PC-3 (cell line): ENCODE measurements around the gene DCHS1. TPM values are rescaled to one million over a fixed set of nuclear protein-coding genes. Genes with fewer than 3 reads are reported as not detected.

Experiments
- ATAC-seq: fragments of 200-7000 bp; cut with Tn5 transposase; 2 replicates; pipeline ENCODE4 v1.9.1; 2020; ENCODE audit warnings: mild to moderate bottlenecking, moderate library complexity
- BruUV-seq: library from RNA; stranded (reverse); fragments of 400-500 nt; replicated peaks from 2 replicates; lab custom pipeline; 2021; lab: Mats Ljungman, UMichigan
- CTCF ChIA-PET: fragments of 300-600 bp; sonication (Branson Sonifier 250); formaldehyde crosslinking; loops from one replicate; lab custom pipeline; 2022; ENCODE audit warnings: antibody characterized with exemption; lab: Charles Lee
- POLR2A ChIA-PET: fragments of 300-600 bp; sonication (Branson Sonifier 250); formaldehyde crosslinking; loops from one replicate; lab custom pipeline; 2022; ENCODE audit warnings: antibody characterized with exemption; ENCODE audit not compliant: unreplicated experiment; lab: Charles Lee
- DNase-seq: peaks from one replicate; pipeline ENCODE4 v3.0.0-alpha.2; 2015
- H2AFZ ChIP-seq: fragments of 300-600 bp; sonication (generic); 2 replicates; pipeline ENCODE4 v1.6.0; 2016; ENCODE audit warnings: antibody characterized with exemption, low read length
- H3F3A ChIP-seq: fragments of 300-600 bp; sonication (generic); one replicate; pipeline ENCODE4 v1.6.0; 2017; ENCODE audit warnings: antibody characterized with exemption, low read length, control low read depth, mild to moderate bottlenecking; ENCODE audit not compliant: unreplicated experiment
- H3K27ac ChIP-seq: fragments of 300-600 bp; sonication (generic); 2 replicates; pipeline ENCODE4 v1.5.1; 2016; ENCODE audit warnings: mild to moderate bottlenecking, low read length
- H3K27me3 ChIP-seq: fragments of 300-600 bp; sonication (generic); 2 replicates; pipeline ENCODE4 v1.6.1; 2016; ENCODE audit warnings: low read length, mixed read lengths
- H3K36me3 ChIP-seq: fragments of 300-600 bp; sonication (generic); 2 replicates; pipeline ENCODE4 v1.6.1; 2016; ENCODE audit warnings: low read depth, mixed run types, low read length, mixed read lengths
- H3K4me1 ChIP-seq: fragments of 300-600 bp; sonication (generic); 2 replicates; pipeline ENCODE4 v1.5.1; 2016; ENCODE audit warnings: low read length; ENCODE audit not compliant: insufficient read depth
- H3K4me2 ChIP-seq: fragments of 300-600 bp; sonication (generic); 2 replicates; pipeline ENCODE4 v1.6.0; 2016; ENCODE audit warnings: low read length
- H3K4me3 ChIP-seq: fragments of 300-600 bp; sonication (generic); 2 replicates; pipeline ENCODE4 v1.5.1; 2016; ENCODE audit warnings: mild to moderate bottlenecking, low read length, mixed read lengths
- H3K79me2 ChIP-seq: fragments of 300-600 bp; sonication (generic); 2 replicates; pipeline ENCODE4 v1.6.1; 2017; ENCODE audit warnings: low read length, mixed read lengths
- H3K9ac ChIP-seq: fragments of 300-600 bp; sonication (generic); 2 replicates; pipeline ENCODE4 v1.6.0; 2016; ENCODE audit warnings: mild to moderate bottlenecking, low read length
- H3K9me2 ChIP-seq: fragments of 300-600 bp; sonication (generic); replicated peaks from 2 replicates; pipeline ENCODE4 v1.6.1; 2016; ENCODE audit warnings: mixed run types, low read length, mixed read lengths
- H3K9me3 ChIP-seq: fragments of 300-600 bp; sonication (generic); 2 replicates; pipeline ENCODE4 v1.6.1; 2016; ENCODE audit warnings: low read length, mixed read lengths
- H4K20me1 ChIP-seq: fragments of 300-600 bp; sonication (generic); 2 replicates; pipeline ENCODE4 v1.6.1; 2016; ENCODE audit warnings: low read length, mixed read lengths
- EZH2 ChIP-seq: fragments of 300-600 bp; sonication (generic); IDR thresholded peaks from one replicate; pipeline ENCODE4 v1.6.1; 2017; ENCODE audit warnings: antibody characterized with exemption, mild to moderate bottlenecking, low read length; ENCODE audit not compliant: unreplicated experiment
- EZH2phosphoT487 ChIP-seq: fragments of 300-600 bp; sonication (generic); IDR thresholded peaks from 2 replicates; pipeline ENCODE4 v1.6.1; 2018; ENCODE audit warnings: mild to moderate bottlenecking, antibody characterized with exemption, low read length, borderline replicate concordance
- intact Hi-C: fragments of 100-400 bp; cut with micrococcal nuclease; formaldehyde crosslinking; loops from 2 replicates; pipeline ENCODE4 v1.9.0; 2023
- total RNA-seq: library from RNA; depleted of rRNA; stranded (reverse); fragments of >200 nt; gene quantifications from 2 replicates; pipeline ENCODE4 v1.2.3, GENCODE V29; 2014
- TF ChIP-seq, protein P1 (sequence below): fragments of 300-600 bp; sonication (generic); conservative IDR thresholded peaks from 2 replicates; pipeline ENCODE4 v1.5.1; 2017; ENCODE audit warnings: antibody characterized with exemption, low read depth, mild to moderate bottlenecking, low read length

Gene DCHS1
- total RNA-seq, 1 experiment from 2014 or later = under 0.01 TPM

DNA sequence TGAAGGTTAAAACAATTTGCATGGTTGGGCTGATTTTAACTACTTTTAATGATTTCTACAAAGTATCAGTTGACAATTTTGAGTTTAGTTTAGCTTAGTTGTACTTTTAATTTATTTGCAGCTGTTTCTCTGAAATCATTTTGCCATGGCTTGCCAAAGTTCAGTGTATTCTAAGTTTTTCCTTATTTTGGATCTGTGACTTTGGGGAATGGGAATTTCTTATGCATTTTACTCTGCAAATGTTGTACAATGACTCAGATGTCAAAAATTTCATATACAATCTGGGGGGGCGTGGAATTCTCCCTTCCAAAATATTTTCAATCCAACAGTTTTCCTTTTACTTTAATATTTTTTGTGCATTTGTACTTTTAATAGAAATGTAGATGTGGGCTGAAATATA is 8.9 kb upstream of the DCHS1 start:
- ATAC-seq (no peak), DNase-seq (no peak)
- Histone ChIP-seq H3K36me3 (no peaks in the 10 kb centered on the region), H3K27me3 (no peaks in the 10 kb centered on the region), H3K9me3 (no peaks in the 10 kb centered on the region), H4K20me1 (no peaks in the 10 kb centered on the region), H3K4me2 (no peak overlapping the region), H3K4me1 (no peaks in the 10 kb centered on the region), H2AFZ (no peak overlapping the region), H3K27ac (no peak overlapping the region), H3K79me2 (no peaks in the 10 kb centered on the region), H3K9me2 (no peaks in the 10 kb centered on the region), H3K4me3 (no peak overlapping the region), H3F3A (no peaks in the 10 kb centered on the region), H3K9ac (no peak overlapping the region)
- ChIA-PET POLR2A (no interaction called here), CTCF (no interaction called here)
- no TSS peak for BruUV-seq
- intact Hi-C loops = no loop called here
- TF ChIP-seq EZH2 = no peak
- TF ChIP-seq, protein P1, sequence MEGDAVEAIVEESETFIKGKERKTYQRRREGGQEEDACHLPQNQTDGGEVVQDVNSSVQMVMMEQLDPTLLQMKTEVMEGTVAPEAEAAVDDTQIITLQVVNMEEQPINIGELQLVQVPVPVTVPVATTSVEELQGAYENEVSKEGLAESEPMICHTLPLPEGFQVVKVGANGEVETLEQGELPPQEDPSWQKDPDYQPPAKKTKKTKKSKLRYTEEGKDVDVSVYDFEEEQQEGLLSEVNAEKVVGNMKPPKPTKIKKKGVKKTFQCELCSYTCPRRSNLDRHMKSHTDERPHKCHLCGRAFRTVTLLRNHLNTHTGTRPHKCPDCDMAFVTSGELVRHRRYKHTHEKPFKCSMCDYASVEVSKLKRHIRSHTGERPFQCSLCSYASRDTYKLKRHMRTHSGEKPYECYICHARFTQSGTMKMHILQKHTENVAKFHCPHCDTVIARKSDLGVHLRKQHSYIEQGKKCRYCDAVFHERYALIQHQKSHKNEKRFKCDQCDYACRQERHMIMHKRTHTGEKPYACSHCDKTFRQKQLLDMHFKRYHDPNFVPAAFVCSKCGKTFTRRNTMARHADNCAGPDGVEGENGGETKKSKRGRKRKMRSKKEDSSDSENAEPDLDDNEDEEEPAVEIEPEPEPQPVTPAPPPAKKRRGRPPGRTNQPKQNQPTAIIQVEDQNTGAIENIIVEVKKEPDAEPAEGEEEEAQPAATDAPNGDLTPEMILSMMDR = no peak
- TF ChIP-seq EZH2phosphoT487 = no peak

DNA sequence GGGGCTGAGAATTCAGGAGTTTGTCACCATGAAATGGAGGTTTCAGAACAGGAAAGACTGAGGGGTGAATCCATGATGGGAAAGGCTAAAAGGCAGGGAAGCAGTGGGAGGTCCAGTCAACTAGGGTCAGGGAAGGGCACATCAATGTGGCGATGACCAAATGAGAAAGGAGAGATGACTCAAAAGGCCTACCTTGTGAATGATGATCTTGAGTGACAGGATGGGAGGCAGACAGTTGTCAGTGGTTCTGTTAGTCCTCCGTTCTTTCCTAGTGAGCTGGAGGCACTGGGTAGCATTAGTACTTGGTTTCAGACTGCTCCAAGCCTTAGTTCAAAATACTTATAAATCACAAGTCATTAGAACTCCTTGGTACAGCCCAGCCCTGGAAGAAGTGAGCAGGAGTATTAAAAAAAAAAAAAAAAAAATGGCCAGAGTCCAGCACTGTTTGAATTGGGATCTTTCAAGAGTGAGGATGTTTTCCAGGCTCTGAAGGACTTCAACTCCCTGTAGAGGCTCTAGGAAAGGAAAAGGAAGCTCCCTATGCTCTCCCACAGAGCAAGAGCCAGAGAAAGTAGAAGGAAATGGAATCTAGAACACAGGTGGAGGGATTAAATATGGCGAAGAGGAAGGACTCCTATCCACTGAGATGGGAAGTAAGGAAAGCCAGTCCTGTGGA is 8.3 kb upstream of the DCHS1 start:
- no TSS peak for BruUV-seq
- H3K9me2 ChIP-seq = no peaks in the 10 kb centered on the region
- H3K9ac ChIP-seq = no peak overlapping the region
- H3K27me3 ChIP-seq = no peaks in the 10 kb centered on the region
- H3K36me3 ChIP-seq = no peaks in the 10 kb centered on the region
- no peaks in the 10 kb centered on the region for H3K9me3 ChIP-seq
- H3K4me2 ChIP-seq = no peak overlapping the region
- H2AFZ ChIP-seq = no peak overlapping the region
- POLR2A ChIA-PET = no interaction called here
- ATAC-seq (no peak), DNase-seq (no peak)
- H3K4me1 ChIP-seq = no peaks in the 10 kb centered on the region
- H3K4me3 ChIP-seq = no peak overlapping the region
- no peaks in the 10 kb centered on the region for H3F3A ChIP-seq
- intact Hi-C loops = no loop called here
- H4K20me1 ChIP-seq = no peaks in the 10 kb centered on the region
- CTCF ChIA-PET = no interaction called here
- H3K79me2 ChIP-seq = no peaks in the 10 kb centered on the region
- H3K27ac ChIP-seq = no peak overlapping the region
- TF ChIP-seq, protein P1 = no peak
- no peak for TF ChIP-seq EZH2
- TF ChIP-seq EZH2phosphoT487 = no peak

DNA sequence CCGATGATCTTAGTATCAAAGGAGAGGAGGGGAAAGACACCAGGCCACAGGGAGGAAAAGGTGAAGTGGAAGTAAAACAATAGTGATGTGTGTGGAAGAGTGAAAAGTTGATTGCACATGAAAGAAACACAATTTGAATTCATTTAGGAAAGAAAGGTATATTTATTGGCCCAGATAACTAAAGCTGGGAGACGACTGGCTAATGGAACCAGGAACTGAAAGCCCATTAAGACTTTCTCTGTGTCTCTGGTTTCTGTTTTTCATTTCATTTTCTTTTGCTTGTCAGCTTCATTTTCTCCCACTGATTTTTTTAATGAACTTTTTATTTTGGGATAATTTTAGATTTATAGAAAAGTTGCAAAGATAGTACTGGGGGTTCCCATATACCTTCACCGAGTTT is 5.1 kb upstream of the DCHS1 start:
- TF ChIP-seq, protein P1 = no peak
- TF ChIP-seq EZH2phosphoT487 (no peak), EZH2 (no peak)
- H2AFZ ChIP-seq = no peak overlapping the region
- H3K27me3 ChIP-seq = peaks cover 18% of the 10 kb centered on the region
- BruUV-seq = no TSS peak
- H3F3A ChIP-seq = no peaks in the 10 kb centered on the region
- H3K9me3 ChIP-seq = no peaks in the 10 kb centered on the region
- no peaks in the 10 kb centered on the region for H3K4me1 ChIP-seq
- no peak for ATAC-seq
- no peaks in the 10 kb centered on the region for H4K20me1 ChIP-seq
- ChIA-PET POLR2A (no interaction called here), CTCF (no interaction called here)
- H3K27ac ChIP-seq = no peak overlapping the region
- no peaks in the 10 kb centered on the region for H3K36me3 ChIP-seq
- H3K79me2 ChIP-seq = no peaks in the 10 kb centered on the region
- intact Hi-C loops = no loop called here
- no peak overlapping the region for H3K4me3 ChIP-seq
- H3K4me2 ChIP-seq = no peak overlapping the region
- H3K9me2 ChIP-seq = no peaks in the 10 kb centered on the region
- no peak overlapping the region for H3K9ac ChIP-seq
- no peak for DNase-seq
